ENCODE measurements around the gene CELF1. TPM values are rescaled to one million over a fixed set of nuclear protein-coding genes. Genes with fewer than 3 reads are reported as not detected.

The CELF1 gene
- total and polyA plus RNA-seq, 2 experiments from 2014 or later, result 124 to 233 TPM

DNA sequence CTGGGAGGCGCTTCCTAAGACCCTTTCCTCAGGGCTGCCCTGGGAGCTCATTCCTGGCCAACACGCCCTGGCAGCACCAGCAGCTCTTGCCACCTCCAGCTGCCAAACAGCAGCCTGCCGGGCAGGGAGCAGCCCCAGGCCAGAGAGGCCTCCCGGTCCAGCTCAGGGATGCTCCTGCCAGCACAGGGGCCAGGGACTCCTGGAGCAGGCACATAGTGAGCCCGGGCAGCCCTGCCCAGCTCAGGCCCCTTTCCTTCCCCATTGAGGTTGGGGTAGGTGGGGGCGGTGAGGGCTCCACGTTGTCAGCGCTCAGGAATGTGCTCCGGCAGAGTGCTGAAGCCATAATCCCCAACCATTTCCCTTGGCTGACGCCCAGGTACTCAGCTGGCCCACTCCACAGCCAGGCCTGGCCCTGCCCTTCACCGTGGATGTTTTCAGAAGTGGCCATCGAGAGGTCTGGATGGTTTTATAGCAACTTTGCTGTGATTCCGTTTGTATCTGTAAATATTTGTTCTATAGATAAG, 136.9 kb downstream of the CELF1 start (continued):
- TF ChIP-seq, protein P1, sequence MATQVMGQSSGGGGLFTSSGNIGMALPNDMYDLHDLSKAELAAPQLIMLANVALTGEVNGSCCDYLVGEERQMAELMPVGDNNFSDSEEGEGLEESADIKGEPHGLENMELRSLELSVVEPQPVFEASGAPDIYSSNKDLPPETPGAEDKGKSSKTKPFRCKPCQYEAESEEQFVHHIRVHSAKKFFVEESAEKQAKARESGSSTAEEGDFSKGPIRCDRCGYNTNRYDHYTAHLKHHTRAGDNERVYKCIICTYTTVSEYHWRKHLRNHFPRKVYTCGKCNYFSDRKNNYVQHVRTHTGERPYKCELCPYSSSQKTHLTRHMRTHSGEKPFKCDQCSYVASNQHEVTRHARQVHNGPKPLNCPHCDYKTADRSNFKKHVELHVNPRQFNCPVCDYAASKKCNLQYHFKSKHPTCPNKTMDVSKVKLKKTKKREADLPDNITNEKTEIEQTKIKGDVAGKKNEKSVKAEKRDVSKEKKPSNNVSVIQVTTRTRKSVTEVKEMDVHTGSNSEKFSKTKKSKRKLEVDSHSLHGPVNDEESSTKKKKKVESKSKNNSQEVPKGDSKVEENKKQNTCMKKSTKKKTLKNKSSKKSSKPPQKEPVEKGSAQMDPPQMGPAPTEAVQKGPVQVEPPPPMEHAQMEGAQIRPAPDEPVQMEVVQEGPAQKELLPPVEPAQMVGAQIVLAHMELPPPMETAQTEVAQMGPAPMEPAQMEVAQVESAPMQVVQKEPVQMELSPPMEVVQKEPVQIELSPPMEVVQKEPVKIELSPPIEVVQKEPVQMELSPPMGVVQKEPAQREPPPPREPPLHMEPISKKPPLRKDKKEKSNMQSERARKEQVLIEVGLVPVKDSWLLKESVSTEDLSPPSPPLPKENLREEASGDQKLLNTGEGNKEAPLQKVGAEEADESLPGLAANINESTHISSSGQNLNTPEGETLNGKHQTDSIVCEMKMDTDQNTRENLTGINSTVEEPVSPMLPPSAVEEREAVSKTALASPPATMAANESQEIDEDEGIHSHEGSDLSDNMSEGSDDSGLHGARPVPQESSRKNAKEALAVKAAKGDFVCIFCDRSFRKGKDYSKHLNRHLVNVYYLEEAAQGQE (IDR thresholded peaks at IDR 0.05; ENCODE audit: unreplicated experiment), result no peak
- TF ChIP-seq NANOG (IDR thresholded peaks at IDR 0.05; ENCODE audit: borderline replicate concordance) (no peak), EZH2phosphoT487 (IDR thresholded peaks at IDR 0.05; ENCODE audit: unreplicated experiment) (no peak), ZNF114 (CRISPR knock-in tag; IDR thresholded peaks at IDR 0.05) (no peak)

Small RNA genes within 50 kb of the gene (small RNA-seq; reads per million reads assigned to genes)
- gene RN7SL652P (ENCODE audit: low replicate concordance), result not detected
- not detected for gene RNU5E-10P (ENCODE audit: low replicate concordance)

Other genes with a start within 250 kb of the CELF1 start
- not detected in 2 replicates for gene MYBPC3, start 200.4 kb downstream of the CELF1 start, total RNA-seq (2014; rRNA removed; shearing (Covaris generic))
- gene MYBPC3, start 200.4 kb downstream of the CELF1 start, polyA plus RNA-seq (2016; fragmentation: Nextera tagmentation; extraction: Ambion mirVana), result 0.24 TPM in 1 of 2 replicates, not detected in the other
- gene SPI1, start 174.6 kb downstream of the CELF1 start, total RNA-seq (2014; rRNA removed; shearing (Covaris generic)), result not detected in 2 replicates
- gene SPI1, start 174.6 kb downstream of the CELF1 start, polyA plus RNA-seq (2016; fragmentation: Nextera tagmentation; extraction: Ambion mirVana), result 0.19 and 0.23 TPM in 2 replicates
- 32.7 TPM in 2 replicates for gene SLC39A13, start 144.5 kb downstream of the CELF1 start, total RNA-seq (2014; rRNA removed; shearing (Covaris generic))
- 15.8 TPM in 2 replicates for gene SLC39A13, start 144.5 kb downstream of the CELF1 start, polyA plus RNA-seq (2016; fragmentation: Nextera tagmentation; extraction: Ambion mirVana)
- 147 and 149 TPM in 2 replicates for gene PSMC3, start 126.7 kb downstream of the CELF1 start, total RNA-seq (2014; rRNA removed; shearing (Covaris generic))
- gene PSMC3, start 126.7 kb downstream of the CELF1 start, polyA plus RNA-seq (2016; fragmentation: Nextera tagmentation; extraction: Ambion mirVana), result 173 and 190 TPM in 2 replicates
- gene RAPSN, start 104.0 kb downstream of the CELF1 start, total RNA-seq (2014; rRNA removed; shearing (Covaris generic)), result 0.17 TPM in 1 of 2 replicates, not detected in the other
- 0.23 and 0.59 TPM in 2 replicates for gene RAPSN, start 104.0 kb downstream of the CELF1 start, polyA plus RNA-seq (2016; fragmentation: Nextera tagmentation; extraction: Ambion mirVana)
- 87.0 and 109 TPM in 2 replicates for gene PTPMT1, start 12.5 kb upstream of the CELF1 start, total RNA-seq (2014; rRNA removed; shearing (Covaris generic))
- gene PTPMT1, start 12.5 kb upstream of the CELF1 start, polyA plus RNA-seq (2016; fragmentation: Nextera tagmentation; extraction: Ambion mirVana), result 106 and 109 TPM in 2 replicates
- gene KBTBD4, start 25.8 kb upstream of the CELF1 start, total RNA-seq (2014; rRNA removed; shearing (Covaris generic)), result 16.6 and 17.2 TPM in 2 replicates
- gene KBTBD4, start 25.8 kb upstream of the CELF1 start, polyA plus RNA-seq (2016; fragmentation: Nextera tagmentation; extraction: Ambion mirVana), result 4.1 and 5.8 TPM in 2 replicates
- gene NDUFS3, start 25.9 kb upstream of the CELF1 start, total RNA-seq (2014; rRNA removed; shearing (Covaris generic)), result 99.5 and 108 TPM in 2 replicates
- 168 and 185 TPM in 2 replicates for gene NDUFS3, start 25.9 kb upstream of the CELF1 start, polyA plus RNA-seq (2016; fragmentation: Nextera tagmentation; extraction: Ambion mirVana)
- not detected in 2 replicates for gene FAM180B, start 33.5 kb upstream of the CELF1 start, total RNA-seq (2014; rRNA removed; shearing (Covaris generic))
- not detected in 2 replicates for gene FAM180B, start 33.5 kb upstream of the CELF1 start, polyA plus RNA-seq (2016; fragmentation: Nextera tagmentation; extraction: Ambion mirVana)
- 6.6 TPM in 2 replicates for gene C1QTNF4, start 41.3 kb upstream of the CELF1 start, total RNA-seq (2014; rRNA removed; shearing (Covaris generic))
- 5.2 and 5.7 TPM in 2 replicates for gene C1QTNF4, start 41.3 kb upstream of the CELF1 start, polyA plus RNA-seq (2016; fragmentation: Nextera tagmentation; extraction: Ambion mirVana)
- gene MTCH2, start 89.4 kb upstream of the CELF1 start, total RNA-seq (2014; rRNA removed; shearing (Covaris generic)), result 90.9 and 92.0 TPM in 2 replicates
- 155 and 163 TPM in 2 replicates for gene MTCH2, start 89.4 kb upstream of the CELF1 start, polyA plus RNA-seq (2016; fragmentation: Nextera tagmentation; extraction: Ambion mirVana)
- gene AGBL2, start 162.2 kb upstream of the CELF1 start, total RNA-seq (2014; rRNA removed; shearing (Covaris generic)), result 1.6 and 5.6 TPM in 2 replicates
- 2.1 and 5.1 TPM in 2 replicates for gene AGBL2, start 162.2 kb upstream of the CELF1 start, polyA plus RNA-seq (2016; fragmentation: Nextera tagmentation; extraction: Ambion mirVana)
- gene FNBP4, start 214.2 kb upstream of the CELF1 start, total RNA-seq (2014; rRNA removed; shearing (Covaris generic)), result 64.0 and 102 TPM in 2 replicates
- 45.1 and 55.5 TPM in 2 replicates for gene FNBP4, start 214.2 kb upstream of the CELF1 start, polyA plus RNA-seq (2016; fragmentation: Nextera tagmentation; extraction: Ambion mirVana)

All from GM23338 (cell line).